AG09319 (cell line): Measurements from ENCODE around the gene TMX3.

Experiments used
- DNase-seq: peaks from one replicate; pipeline ENCODE4 v3.0.0-alpha.2; 2010; ENCODE audit warnings: low read depth; ENCODE audit errors: extremely low read depth
- CTCF ChIP-seq: IDR thresholded peaks from 2 replicates; pipeline ENCODE4 v1.5.1; 2011; ENCODE audit warnings: low read depth, mild to moderate bottlenecking, inconsistent platforms, low read length, moderate library complexity

Gene TMX3

GRCh38 chr18:68725346-68725745 is 10.4 kb upstream of the TMX3 start:
- no peak for TF ChIP-seq CTCF
- no peak for DNase-seq

- DNase-seq, result no peak
- no peak for TF ChIP-seq CTCF
These were observed 9.1 kb upstream of the TMX3 start for GRCh38 chr18:68724021-68724420.

- no peak for TF ChIP-seq CTCF
- no peak for DNase-seq
These were observed 8.6 kb upstream of the TMX3 start for GRCh38 chr18:68723539-68723938.

- no peak for TF ChIP-seq CTCF
- DNase-seq, result no peak
These were observed 7.9 kb upstream of the TMX3 start for GRCh38 chr18:68722821-68723220.

GRCh38 chr18:68721681-68722583 is 7.0 kb upstream of the TMX3 start:
- DNase-seq, result no peak
- no peak for TF ChIP-seq CTCF

GRCh38 chr18:68714366-68714711 is 569 bp downstream of the TMX3 start:
- no peak for DNase-seq

More at GRCh38 chr18:68714366-68714711, 569 bp downstream of the TMX3 start:
- TF ChIP-seq CTCF, result no peak
